AG10803 (cell line): Measurements from ENCODE around the gene KCNAB1.

Source experiments
- DNase-seq: peaks from one replicate; pipeline ENCODE4 v3.0.0; 2010; ENCODE audit warnings: low read depth
- H3K4me3 ChIP-seq: 2 replicates; pipeline ENCODE4 v1.5.1; 2011; ENCODE audit warnings: mild to moderate bottlenecking, low read length, control low read depth
- TF ChIP-seq, protein P1 (sequence below): conservative IDR thresholded peaks from 2 replicates; pipeline ENCODE4 v1.5.1; 2011; ENCODE audit warnings: mild to moderate bottlenecking, low read length, control low read depth, inconsistent platforms

Gene KCNAB1

DNA sequence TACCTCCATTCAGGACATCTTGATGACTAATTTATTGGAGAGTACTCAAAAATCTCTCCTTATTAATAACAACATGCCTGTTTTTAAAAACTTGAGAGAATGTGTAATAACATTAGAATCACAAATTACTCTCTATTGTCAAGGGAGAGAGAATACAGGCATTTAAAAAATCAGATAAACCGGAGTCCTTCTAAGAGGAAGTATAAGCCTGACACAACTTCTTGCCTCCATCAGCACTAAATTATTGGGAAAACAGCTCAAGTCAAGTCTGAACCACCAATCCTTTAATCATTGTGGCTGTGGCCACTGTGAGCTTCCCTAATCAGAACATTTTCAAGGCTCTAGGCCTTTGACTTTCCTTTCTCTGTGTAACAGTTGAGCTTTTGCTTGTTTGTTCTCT, 396.6 kb downstream of the KCNAB1 start:
- DNase-seq = no peak
- no peak overlapping the region for H3K4me3 ChIP-seq
- TF ChIP-seq, protein P1, sequence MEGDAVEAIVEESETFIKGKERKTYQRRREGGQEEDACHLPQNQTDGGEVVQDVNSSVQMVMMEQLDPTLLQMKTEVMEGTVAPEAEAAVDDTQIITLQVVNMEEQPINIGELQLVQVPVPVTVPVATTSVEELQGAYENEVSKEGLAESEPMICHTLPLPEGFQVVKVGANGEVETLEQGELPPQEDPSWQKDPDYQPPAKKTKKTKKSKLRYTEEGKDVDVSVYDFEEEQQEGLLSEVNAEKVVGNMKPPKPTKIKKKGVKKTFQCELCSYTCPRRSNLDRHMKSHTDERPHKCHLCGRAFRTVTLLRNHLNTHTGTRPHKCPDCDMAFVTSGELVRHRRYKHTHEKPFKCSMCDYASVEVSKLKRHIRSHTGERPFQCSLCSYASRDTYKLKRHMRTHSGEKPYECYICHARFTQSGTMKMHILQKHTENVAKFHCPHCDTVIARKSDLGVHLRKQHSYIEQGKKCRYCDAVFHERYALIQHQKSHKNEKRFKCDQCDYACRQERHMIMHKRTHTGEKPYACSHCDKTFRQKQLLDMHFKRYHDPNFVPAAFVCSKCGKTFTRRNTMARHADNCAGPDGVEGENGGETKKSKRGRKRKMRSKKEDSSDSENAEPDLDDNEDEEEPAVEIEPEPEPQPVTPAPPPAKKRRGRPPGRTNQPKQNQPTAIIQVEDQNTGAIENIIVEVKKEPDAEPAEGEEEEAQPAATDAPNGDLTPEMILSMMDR = no peak

DNA sequence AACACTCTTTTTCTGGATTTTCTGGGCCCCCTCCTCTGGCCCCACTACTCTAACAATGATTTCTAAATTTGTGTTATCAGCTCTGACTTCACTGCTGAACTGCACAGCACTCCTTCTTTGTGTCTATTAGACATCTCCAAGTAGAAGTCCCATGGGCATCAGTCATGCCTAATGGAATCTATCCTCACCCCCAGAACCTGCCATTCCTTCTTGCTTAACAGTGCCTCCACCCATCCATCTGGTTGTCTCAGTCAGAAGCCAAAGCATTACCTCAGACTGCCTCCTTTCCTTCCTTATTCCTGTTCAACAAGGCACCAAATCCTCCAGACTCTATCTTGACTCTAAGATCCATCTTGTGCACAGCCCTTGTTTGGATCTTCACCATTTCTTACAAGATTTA, 398.3 kb downstream of the KCNAB1 start:
- DNase-seq = peak; percentile 53
- no peak overlapping the region for H3K4me3 ChIP-seq
- TF ChIP-seq, protein P1 = no peak

DNA sequence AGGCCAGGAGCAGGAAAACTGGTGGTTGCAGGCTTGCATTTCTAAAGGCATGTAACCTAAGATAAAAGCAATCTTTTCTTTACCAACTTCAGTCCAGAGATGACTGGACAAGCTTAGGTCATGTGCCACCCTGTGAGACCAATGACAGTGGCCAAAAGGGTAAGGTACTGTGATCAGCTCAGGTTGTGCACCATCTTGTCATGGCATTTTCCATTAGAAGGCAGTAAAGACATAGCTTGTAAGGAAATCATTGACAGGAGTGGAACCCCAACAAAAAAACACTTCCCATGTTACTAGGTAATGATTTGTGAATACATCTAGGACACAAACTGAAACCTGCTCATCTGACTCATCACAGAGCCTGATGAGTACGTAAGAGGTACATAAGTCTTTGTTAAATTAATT, 399.4 kb downstream of the KCNAB1 start:
- DNase-seq = no peak
- no peak overlapping the region for H3K4me3 ChIP-seq

DNA sequence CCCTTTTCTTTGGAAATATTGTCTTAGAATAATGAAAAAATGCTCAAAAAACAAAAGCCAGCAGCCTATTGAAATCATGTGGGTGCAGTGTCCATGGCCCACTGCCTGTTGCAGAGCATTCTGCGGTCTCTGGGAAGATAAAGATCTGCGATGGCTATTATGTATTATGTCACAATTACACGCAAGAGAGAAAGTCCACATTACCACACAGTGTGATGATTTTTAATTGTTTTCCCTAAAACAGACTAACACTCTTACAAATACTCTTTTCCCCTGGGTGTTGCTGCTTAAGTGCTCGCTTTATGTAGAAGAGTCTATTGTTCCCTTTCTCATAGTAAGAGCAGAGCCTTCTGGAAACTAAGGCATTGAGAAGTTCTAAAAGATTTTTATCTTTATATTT, 402.3 kb downstream of the KCNAB1 start:
- no peak for DNase-seq
- H3K4me3 ChIP-seq = no peak overlapping the region
- TF ChIP-seq, protein P1 = no peak

More for the DNA sequence above, 399.4 kb downstream of the KCNAB1 start:
- TF ChIP-seq, protein P1 = no peak

DNA sequence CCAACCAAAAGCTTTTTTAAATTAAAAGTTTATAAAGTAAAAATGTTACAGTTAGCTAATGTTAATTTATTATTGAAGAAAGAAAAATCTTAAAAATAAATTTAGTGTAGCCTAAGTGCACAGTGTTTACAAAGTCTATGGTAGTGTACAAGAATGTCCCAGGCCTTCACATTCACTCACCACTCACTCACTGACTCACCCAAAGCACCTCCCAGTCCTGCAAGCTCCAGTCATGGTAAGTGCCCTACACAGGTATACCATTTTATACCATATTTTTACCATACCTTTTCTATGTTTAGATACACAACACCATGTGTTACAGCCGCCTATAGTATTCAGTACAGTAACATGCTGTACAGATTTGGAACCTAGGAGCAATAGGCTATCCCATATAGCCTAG, 405.4 kb downstream of the KCNAB1 start:
- H3K4me3 ChIP-seq = no peak overlapping the region
- TF ChIP-seq, protein P1 = no peak
- DNase-seq = no peak

DNA sequence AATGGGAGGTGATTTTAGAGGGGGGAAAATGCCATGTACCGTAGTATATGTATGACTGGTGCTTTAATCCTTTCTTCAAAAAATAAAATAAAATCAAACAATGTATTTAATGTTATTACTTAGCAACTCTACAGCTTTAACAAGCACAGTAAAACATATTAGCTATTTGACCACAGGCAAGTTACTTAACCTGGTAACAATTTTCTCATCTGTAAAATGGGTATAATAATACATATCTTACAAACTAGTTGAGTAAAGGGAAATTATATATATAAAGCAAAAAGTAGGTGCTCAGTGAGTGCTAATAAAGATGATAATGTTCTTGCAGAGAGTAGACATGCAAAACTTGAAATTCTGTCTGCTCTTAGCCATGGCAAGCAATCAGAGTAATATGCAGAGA, 406.7 kb downstream of the KCNAB1 start:
- H3K4me3 ChIP-seq = no peak overlapping the region
- TF ChIP-seq, protein P1 = no peak
- no peak for DNase-seq

DNA sequence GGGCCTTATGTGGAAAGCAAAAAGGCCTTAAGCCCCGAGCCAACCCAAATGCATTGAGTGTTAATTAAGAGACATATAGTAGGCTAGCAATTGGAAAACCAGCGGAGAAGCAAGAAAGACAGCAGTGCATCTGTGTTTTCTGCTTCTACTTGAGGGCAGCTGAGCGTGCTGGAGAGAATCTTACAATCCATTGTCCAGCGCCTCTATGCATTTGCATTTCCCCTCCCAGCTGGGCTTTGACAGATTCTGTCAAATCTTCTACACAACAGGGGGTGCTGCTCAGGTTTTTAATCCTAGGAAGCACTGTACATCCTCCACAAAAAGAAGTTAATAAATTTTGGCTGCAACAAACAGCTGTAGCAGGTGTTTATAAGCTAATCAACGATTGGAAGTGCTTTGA, 410.6 kb downstream of the KCNAB1 start:
- no peak overlapping the region for H3K4me3 ChIP-seq
- no peak for DNase-seq
- TF ChIP-seq, protein P1 = no peak
